ENCODE results near the gene TSPAN18. TPM values are rescaled to one million over a fixed set of nuclear protein-coding genes. Genes with fewer than 3 reads are reported as not detected.
A peak's percentile ranks its signal among the peaks of the same experiment; 100 is the strongest.

TSPAN18 gene
- total RNA-seq, 4 donors from 2014 or later = 2.6 to 28.9 (median 4.9) TPM

- in situ Hi-C loops (cut with MboI; ENCODE audit: low pct_ligation_motif_present in 1 of 4, low pct_unique_long_range_greater_than_20kb in 1 of 4, low sequenced_read_pairs in 3 of 4) = no loop called here
- peaks cover 0 to 3% (median 1%) of the 10 kb centered on the region in 4 donors for H3K4me1 ChIP-seq
- peak overlapping the region; percentile 66 to 71 (median 68) for H3K27ac ChIP-seq
- WGBS, 2 donors (ENCODE audit: low coverage in 1 of 2) = 58 to 100% methylated on average over 2 to 14 of the region's 14 CpGs
- intact Hi-C loops (cut with DNase I; ENCODE audit: low total_unique reads) = no loop called here
- H3K9me3 ChIP-seq = no peaks in the 10 kb centered on the region
- H3K36me3 ChIP-seq = no peaks in the 10 kb centered on the region
- no peak overlapping the region for H3K4me3 ChIP-seq
- DNase-seq = no peak
- peaks cover 4% of the 10 kb centered on the region for H3K27me3 ChIP-seq
- no peak for TF ChIP-seq POLR2AphosphoS5 (IDR thresholded peaks at IDR 0.05)
- TF ChIP-seq EP300 (IDR thresholded peaks at IDR 0.05; ENCODE audit: low read depth) = no peak
- no peak for TF ChIP-seq POLR2A (IDR thresholded peaks at IDR 0.05)
- peak in 1 of 5 experiments; percentile 10 for TF ChIP-seq CTCF (IDR thresholded peaks at IDR 0.05)
These were observed 78.0 kb downstream of the TSPAN18 start for GRCh38 chr11:44804449-44805437.

GRCh38 chr11:44805596-44805995, 78.8 kb downstream of the TSPAN18 start:
- H3K36me3 ChIP-seq = no peaks in the 10 kb centered on the region
- in situ Hi-C loops (cut with MboI; ENCODE audit: low pct_ligation_motif_present in 1 of 4, low pct_unique_long_range_greater_than_20kb in 1 of 4, low sequenced_read_pairs in 3 of 4) (no loop called here), intact Hi-C loops (cut with DNase I; ENCODE audit: low total_unique reads) (no loop called here)
- H3K27me3 ChIP-seq = peaks cover 4% of the 10 kb centered on the region
- no peak overlapping the region for H3K4me3 ChIP-seq
- no peak for DNase-seq
- peak overlapping the region; percentile 66 to 71 (median 68) for H3K27ac ChIP-seq
- 71 to 88% methylated on average over 3 to 6 of the region's 6 CpGs for WGBS, 2 donors (ENCODE audit: low coverage in 1 of 2)
- peaks cover 0 to 3% (median 1%) of the 10 kb centered on the region in 4 donors for H3K4me1 ChIP-seq
- TF ChIP-seq CTCF (IDR thresholded peaks at IDR 0.05) = no peak
- no peak for TF ChIP-seq EP300 (IDR thresholded peaks at IDR 0.05; ENCODE audit: low read depth)
- TF ChIP-seq POLR2AphosphoS5 (IDR thresholded peaks at IDR 0.05) = no peak
- TF ChIP-seq POLR2A (IDR thresholded peaks at IDR 0.05) = no peak
- no peaks in the 10 kb centered on the region for H3K9me3 ChIP-seq

GRCh38 chr11:44808053-44808753, 81.4 kb downstream of the TSPAN18 start:
- peaks cover 0 to 8% (median 3%) of the 10 kb centered on the region in 4 donors for H3K4me1 ChIP-seq
- intact Hi-C loops (cut with DNase I; ENCODE audit: low total_unique reads) (no loop called here), in situ Hi-C loops (cut with MboI; ENCODE audit: low pct_ligation_motif_present in 1 of 4, low pct_unique_long_range_greater_than_20kb in 1 of 4, low sequenced_read_pairs in 3 of 4) (no loop called here)
- DNase-seq = no peak
- H3K27me3 ChIP-seq = no peaks in the 10 kb centered on the region
- no peaks in the 10 kb centered on the region for H3K9me3 ChIP-seq
- no peaks in the 10 kb centered on the region for H3K36me3 ChIP-seq
- TF ChIP-seq EP300 (IDR thresholded peaks at IDR 0.05; ENCODE audit: low read depth) (no peak), CTCF (IDR thresholded peaks at IDR 0.05) (no peak), POLR2A (IDR thresholded peaks at IDR 0.05) (no peak), POLR2AphosphoS5 (IDR thresholded peaks at IDR 0.05) (no peak)
- WGBS, 2 donors (ENCODE audit: low coverage in 1 of 2) = 69 to 79% methylated on average over 4 to 7 of the region's 7 CpGs
- peak overlapping the region in 1 of 4 donors; percentile 33 for H3K27ac ChIP-seq
- no peak overlapping the region for H3K4me3 ChIP-seq

GRCh38 chr11:44809283-44809682, 82.5 kb downstream of the TSPAN18 start:
- Histone ChIP-seq H3K36me3 (no peaks in the 10 kb centered on the region), H3K27ac (no peak overlapping the region), H3K27me3 (no peaks in the 10 kb centered on the region), H3K4me1 (peaks cover 0 to 15% (median 7%) of the 10 kb centered on the region in 4 donors), H3K4me3 (no peak overlapping the region), H3K9me3 (no peaks in the 10 kb centered on the region)
- intact Hi-C loops (cut with DNase I; ENCODE audit: low total_unique reads) (no loop called here), in situ Hi-C loops (cut with MboI; ENCODE audit: low pct_ligation_motif_present in 1 of 4, low pct_unique_long_range_greater_than_20kb in 1 of 4, low sequenced_read_pairs in 3 of 4) (no loop called here)
- no peak for DNase-seq
- TF ChIP-seq POLR2A (IDR thresholded peaks at IDR 0.05) (no peak), POLR2AphosphoS5 (IDR thresholded peaks at IDR 0.05) (no peak), EP300 (IDR thresholded peaks at IDR 0.05; ENCODE audit: low read depth) (no peak), CTCF (IDR thresholded peaks at IDR 0.05) (no peak)
- WGBS, 2 donors (ENCODE audit: low coverage in 1 of 2) = 78% methylated on average over 6 of the region's 6 CpGs; no CpG with 5 or more reads in 1 of the 2 donors

All from transverse colon (tissue), 4 donors.